ENCODE data around the gene POLG2. TPM values are rescaled to one million over a fixed set of nuclear protein-coding genes. Genes with fewer than 3 reads are reported as not detected.

Gene POLG2
- total and polyA plus RNA-seq, 2 of the 8 experiments (the other 6 are each of a cell fraction or from before 2014, with no cell fraction given), result 9.7 to 34.3 TPM

DNA sequence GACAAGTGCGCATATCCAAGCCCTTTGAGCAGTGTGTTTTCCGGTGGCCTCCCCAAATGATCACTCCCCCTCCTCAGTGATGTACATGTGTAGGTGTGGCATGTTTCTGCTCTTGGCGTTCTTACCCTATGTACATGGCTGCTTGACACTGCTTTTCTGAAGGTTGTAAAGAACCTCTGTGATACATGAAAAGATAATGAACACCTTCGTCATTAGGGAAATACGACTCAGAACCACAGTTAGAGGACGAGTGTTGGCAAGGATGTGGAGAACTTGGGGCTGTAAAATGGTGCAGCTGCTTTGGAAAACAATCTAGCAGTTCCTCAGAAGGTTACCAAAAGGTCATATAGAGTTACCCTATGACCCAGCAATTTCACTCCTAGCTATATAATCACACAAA is 38.5 kb upstream of the POLG2 start:
- H3K9ac ChIP-seq (replicated peaks in 1 of 4; ENCODE audit: extremely low read depth in 1 of 4, low read depth in 3 of 4, low read length in 3 of 4), result no peak overlapping the region
- POLR2A ChIA-PET (ENCODE audit: partially characterized antibody), result interaction anchor here (1.0 to 5.0 kb wide), 4 partner anchors 9 to 29 kb away, joined by 3 to 28 read pairs (median 4); partner anchors contain the start of genes CEP95 and DDX5
- H2BK5ac ChIP-seq (ENCODE audit: low read depth, low read length), result no peak overlapping the region
- H3K79me1 ChIP-seq (ENCODE audit: low read depth, low read length), result no peaks in the 10 kb centered on the region
- no peaks in the 10 kb centered on the region for H3K79me2 ChIP-seq (ENCODE audit: control insufficient read depth in 1 of 2, insufficient read depth in 2 of 2, low read length in 2 of 2)
- H3K4me3 ChIP-seq (ENCODE audit: extremely low read depth in 1 of 4, insufficient read depth in 2 of 4, low read depth in 3 of 4, low read length in 4 of 4), result no peak overlapping the region
- H3K27me3 ChIP-seq (replicated peaks in 1 of 4; ENCODE audit: control insufficient read depth in 3 of 4, extremely low read depth in 1 of 4, insufficient read depth in 3 of 4, low read length in 3 of 4), result no peaks in the 10 kb centered on the region
- H4K5ac ChIP-seq (ENCODE audit: insufficient read length, low read depth, low read length), result no peak overlapping the region
- CTCF ChIA-PET (ENCODE audit: partially characterized antibody), result interaction anchor here (0.5 to 1.4 kb wide), 3 partner anchors 15 to 122 kb away, joined by 3 to 5 read pairs (median 3); no protein-coding TSS in a partner anchor
- H2BK15ac ChIP-seq (ENCODE audit: low read length), result no peak overlapping the region
- no peak overlapping the region for H3K27ac ChIP-seq (ENCODE audit: low read depth, low read length)
- no peak overlapping the region for H4K91ac ChIP-seq (replicated peaks; ENCODE audit: insufficient read length, low read length)
- 91% methylated on average over 6 of the region's 6 CpGs; no CpG with 5 or more reads in 1 of the 2 experiments for WGBS, 2 experiments (ENCODE audit: extremely low coverage in 1 of 2, insufficient coverage in 1 of 2, insufficient read length in 1 of 2, insufficient replicate concordance in 2 of 2, low coverage in 1 of 2, low lambda C conversion rate in 2 of 2, missing lambda C conversion rate in 1 of 2)
- H3K23ac ChIP-seq (ENCODE audit: insufficient read length), result no peak overlapping the region
- H2BK12ac ChIP-seq (ENCODE audit: low read depth, low read length), result no peak overlapping the region
- H2BK120ac ChIP-seq (replicated peaks; ENCODE audit: low read depth, low read length), result no peak overlapping the region
- H2BK20ac ChIP-seq (ENCODE audit: low read length), result no peak overlapping the region
- H3K18ac ChIP-seq (ENCODE audit: extremely low read depth, low read length), result no peak overlapping the region
- no peak for DNase-seq (ENCODE audit: low read depth in 1 of 2, low spot score in 2 of 2)
- no peaks in the 10 kb centered on the region for H3K9me3 ChIP-seq (ENCODE audit: insufficient read depth in 2 of 2, low read depth in 1 of 2, low read length in 1 of 2)
- H3K36me3 ChIP-seq (ENCODE audit: control insufficient read depth in 2 of 4, insufficient read depth in 4 of 4, low read length in 3 of 4), result peaks cover 36 to 87% (median 61%) of the 10 kb centered on the region in 4 experiments
- no peak overlapping the region for H4K8ac ChIP-seq (ENCODE audit: extremely low read depth, insufficient read depth, low read length)
- no peak for FAIRE-seq
- no peak overlapping the region for H3K56ac ChIP-seq (replicated peaks; ENCODE audit: insufficient read length, low read depth, low read length)
- no peaks in the 10 kb centered on the region for H3K23me2 ChIP-seq (ENCODE audit: low read depth, low read length)
- no peak overlapping the region for H2AK5ac ChIP-seq (ENCODE audit: low read depth, low read length)
- no peak overlapping the region for H3K4me2 ChIP-seq (ENCODE audit: insufficient read depth in 1 of 2, low read depth in 2 of 2, low read length in 2 of 2)
- TF ChIP-seq NANOG (IDR thresholded peaks at IDR 0.05; ENCODE audit: insufficient read depth, low read depth, low read length, poor library complexity, severe bottlenecking), result no peak
- 0 out of 2 replicates have a peak, but pooled peaks have one; percentile 29 for TF ChIP-seq POLR2AphosphoS5 (IDR thresholded peaks at IDR 0.05; ENCODE audit: low read depth, low read length)
- H3K4ac ChIP-seq (replicated peaks; ENCODE audit: insufficient read length, low read depth, low read length), result no peak overlapping the region
- no peaks in the 10 kb centered on the region for H3K4me1 ChIP-seq (replicated peaks in 1 of 4; ENCODE audit: control insufficient read depth in 3 of 4, insufficient read depth in 4 of 4, low read length in 3 of 4)
- no peak overlapping the region for H2AFZ ChIP-seq (ENCODE audit: low read length)
- H4K20me1 ChIP-seq (replicated peaks in 1 of 2; ENCODE audit: control insufficient read depth in 1 of 2, insufficient read depth in 2 of 2, low read length in 2 of 2), result no peaks in the 10 kb centered on the region
- H3K14ac ChIP-seq (ENCODE audit: insufficient read length), result no peak overlapping the region
